BE2C (cell line): ENCODE data around the gene SCPEP1.

Source experiments
- DNase-seq: peaks from one replicate; pipeline ENCODE4 v3.0.0-alpha.2; 2020
- H3K27me3 ChIP-seq: fragments of 250-450 bp; sonication (Bioruptor Pico); 2 replicates; pipeline ENCODE4 v1.5.1; 2020; ENCODE audit warnings: mild to moderate bottlenecking
- H3K36me3 ChIP-seq: fragments of 250-450 bp; sonication (Bioruptor Pico); 2 replicates; pipeline ENCODE4 v1.5.1; 2020; ENCODE audit warnings: mild to moderate bottlenecking
- H3K4me1 ChIP-seq: fragments of 250-450 bp; sonication (Bioruptor Pico); 2 replicates; pipeline ENCODE4 v1.5.1; 2020
- H3K4me3 ChIP-seq: 2 replicates; pipeline ENCODE4 v1.5.1; 2011; ENCODE audit warnings: low read depth, low read length
- H3K9me3 ChIP-seq: fragments of 250-450 bp; sonication (Bioruptor Pico); 2 replicates; pipeline ENCODE4 v1.5.1; 2020
- CTCF ChIP-seq: IDR thresholded peaks from 2 replicates; pipeline ENCODE4 v1.5.1; 2012; ENCODE audit warnings: mild to moderate bottlenecking, low read depth, low read length

The SCPEP1 gene

GRCh38 chr17:56939869-56940484 lies 38.0 kb upstream of the SCPEP1 start:
- DNase-seq = no peak
- Histone ChIP-seq H3K4me1 (no peaks in the 10 kb centered on the region), H3K4me3 (no peak overlapping the region), H3K36me3 (peaks cover 47% of the 10 kb centered on the region), H3K9me3 (no peaks in the 10 kb centered on the region), H3K27me3 (no peaks in the 10 kb centered on the region)
- peak; percentile 69 for TF ChIP-seq CTCF

GRCh38 chr17:56943505-56944125 lies 34.3 kb upstream of the SCPEP1 start:
- peaks cover 56% of the 10 kb centered on the region for H3K36me3 ChIP-seq
- no peak overlapping the region for H3K4me3 ChIP-seq
- no peak for DNase-seq
- H3K9me3 ChIP-seq = no peaks in the 10 kb centered on the region
- H3K4me1 ChIP-seq = no peaks in the 10 kb centered on the region
- no peaks in the 10 kb centered on the region for H3K27me3 ChIP-seq
- no peak for TF ChIP-seq CTCF

DNA sequence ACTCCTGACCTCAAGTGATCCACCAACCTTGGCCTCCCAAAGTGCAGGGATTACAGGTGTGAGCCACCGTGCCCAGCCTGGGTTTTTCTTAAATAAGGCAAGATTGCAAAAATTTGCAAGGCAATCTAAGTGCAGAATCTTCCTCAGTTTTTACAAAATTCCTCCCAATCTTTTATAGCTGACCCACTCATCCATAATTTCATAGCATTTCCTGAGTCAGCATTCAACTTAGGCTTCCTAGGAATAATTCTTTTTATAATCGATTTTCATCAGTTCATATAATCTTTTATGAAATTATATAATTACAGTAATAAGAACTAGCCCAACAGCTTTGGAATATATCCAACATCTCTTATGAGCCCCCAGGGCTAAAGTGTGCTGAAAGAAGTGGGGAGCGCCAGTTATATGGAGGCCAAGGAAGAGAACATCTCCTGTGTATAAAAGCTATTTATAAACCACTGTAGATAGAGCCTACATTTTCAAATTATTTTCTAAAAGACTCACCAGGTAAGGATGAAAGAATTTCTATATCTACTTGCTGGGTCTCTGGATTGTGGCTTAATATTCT lies 31.9 kb upstream of the SCPEP1 start:
- no peak for DNase-seq
- no peaks in the 10 kb centered on the region for H3K4me1 ChIP-seq
- H3K27me3 ChIP-seq = no peaks in the 10 kb centered on the region
- H3K4me3 ChIP-seq = no peak overlapping the region
- TF ChIP-seq CTCF = no peak
- H3K36me3 ChIP-seq = peaks cover 57% of the 10 kb centered on the region
- H3K9me3 ChIP-seq = no peaks in the 10 kb centered on the region

DNA sequence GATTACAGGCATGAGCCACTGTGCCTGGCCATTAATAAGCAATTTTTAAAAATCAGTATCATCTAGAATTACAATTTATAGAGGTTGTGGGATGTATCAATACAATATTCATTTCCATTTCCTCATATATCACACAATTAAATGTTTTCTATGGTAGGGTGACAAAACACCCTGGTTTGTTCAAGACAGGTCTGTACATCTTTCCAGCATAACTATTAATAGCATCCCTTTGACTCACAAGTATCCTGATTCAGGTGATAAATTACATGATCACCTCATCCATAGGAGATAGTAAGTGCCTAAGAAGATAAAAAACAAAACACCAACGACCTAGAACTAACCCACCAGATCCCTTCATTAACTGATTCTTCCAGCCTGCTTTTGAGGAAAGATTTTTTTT lies 30.2 kb upstream of the SCPEP1 start:
- Histone ChIP-seq H3K4me3 (no peak overlapping the region), H3K9me3 (no peaks in the 10 kb centered on the region), H3K27me3 (no peaks in the 10 kb centered on the region), H3K4me1 (no peaks in the 10 kb centered on the region), H3K36me3 (peaks cover 49% of the 10 kb centered on the region)
- DNase-seq = no peak
- no peak for TF ChIP-seq CTCF

DNA sequence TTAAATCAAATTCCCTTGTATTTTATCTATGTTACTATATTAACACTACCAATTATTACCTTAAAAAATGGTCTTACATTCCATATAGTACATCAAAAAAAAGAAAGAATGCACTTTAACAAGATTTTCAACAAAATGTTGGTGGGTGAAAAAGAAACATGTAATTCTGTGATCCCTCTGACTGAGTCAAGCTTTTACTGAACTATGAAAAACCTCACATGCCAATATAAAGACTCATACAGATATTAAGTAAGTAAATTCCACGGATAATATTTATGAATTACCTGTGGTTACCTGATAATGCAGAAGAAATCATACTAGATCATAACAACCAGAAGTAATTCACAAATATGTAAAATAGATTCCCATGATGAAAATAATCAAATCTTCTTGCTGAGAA lies 29.4 kb upstream of the SCPEP1 start:
- H3K4me3 ChIP-seq = no peak overlapping the region
- no peaks in the 10 kb centered on the region for H3K27me3 ChIP-seq
- H3K9me3 ChIP-seq = no peaks in the 10 kb centered on the region
- H3K36me3 ChIP-seq = peaks cover 49% of the 10 kb centered on the region
- no peak for DNase-seq
- no peak for TF ChIP-seq CTCF
- no peaks in the 10 kb centered on the region for H3K4me1 ChIP-seq

DNA sequence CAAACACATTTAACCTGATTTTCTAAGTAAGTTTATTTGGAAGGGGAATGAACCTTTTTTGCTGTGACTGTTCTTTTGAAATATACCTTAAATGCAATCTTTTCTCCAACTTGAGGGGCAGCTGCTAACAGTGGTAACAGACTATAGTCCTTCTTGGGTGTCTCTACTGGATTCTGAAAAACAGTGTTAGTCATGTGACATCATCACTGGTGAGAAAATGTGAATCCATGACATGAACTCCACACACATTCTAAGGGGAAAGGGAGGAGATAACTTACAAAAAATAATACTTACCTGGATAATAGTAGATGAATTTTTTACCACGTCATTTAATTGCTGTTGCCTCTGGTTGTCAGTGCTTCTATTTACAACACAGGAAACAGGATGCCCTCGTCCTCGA lies 28.3 kb upstream of the SCPEP1 start:
- no peaks in the 10 kb centered on the region for H3K4me1 ChIP-seq
- H3K9me3 ChIP-seq = no peaks in the 10 kb centered on the region
- no peak overlapping the region for H3K4me3 ChIP-seq
- H3K36me3 ChIP-seq = peaks cover 44% of the 10 kb centered on the region
- TF ChIP-seq CTCF = no peak
- DNase-seq = no peak
- H3K27me3 ChIP-seq = no peaks in the 10 kb centered on the region
